ENCODE results near the gene MRGPRD.

MRGPRD gene

GRCh38 chr11:68950762-68951161 lies 30.0 kb downstream of the MRGPRD start:
- no peaks in the 10 kb centered on the region for H3K27me3 ChIP-seq (ENCODE audit: control insufficient read depth in 3 of 3, insufficient read depth in 3 of 3, low read depth in 1 of 3, low read length in 3 of 3)
- no peak overlapping the region for H4K8ac ChIP-seq (ENCODE audit: low read depth, low read length)
- peak overlapping the region in 1 of 2 donors; percentile 18 for H3K4me3 ChIP-seq (ENCODE audit: low read length in 2 of 2)
- no peaks in the 10 kb centered on the region for H3K79me1 ChIP-seq (ENCODE audit: low read depth, low read length)
- peak overlapping the region; percentile 32 for H3K4me2 ChIP-seq (ENCODE audit: insufficient read depth, low read length, poor library complexity, severe bottlenecking)
- H3K14ac ChIP-seq (ENCODE audit: low read length), result peak overlapping the region; percentile 9
- H2BK15ac ChIP-seq (ENCODE audit: low read length), result no peak overlapping the region
- DNase-seq (ENCODE audit: low spot score), result peak; percentile 58
- H3K4ac ChIP-seq (ENCODE audit: low read length), result no peak overlapping the region
- H4K91ac ChIP-seq (ENCODE audit: low read depth, low read length, poor library complexity), result no peak overlapping the region
- H2AK5ac ChIP-seq (ENCODE audit: low read depth, low read length), result no peak overlapping the region
- H2BK12ac ChIP-seq (ENCODE audit: low read length), result peak overlapping the region; percentile 24
- WGBS, 2 donors (ENCODE audit: extremely low coverage in 2 of 2, insufficient read length in 2 of 2, insufficient replicate concordance in 1 of 2), result no CpG with 5 or more reads among the region's 9 CpGs
- peak overlapping the region; percentile 2 for H3K27ac ChIP-seq (replicated peaks; ENCODE audit: low read length)
- no peaks in the 10 kb centered on the region for H3K9me3 ChIP-seq (replicated peaks in 1 of 2; ENCODE audit: control insufficient read depth in 2 of 2, insufficient read depth in 1 of 2, low read depth in 1 of 2, low read length in 2 of 2)
- H3K9ac ChIP-seq (ENCODE audit: low read depth, low read length, poor library complexity), result no peak overlapping the region
- H3K18ac ChIP-seq (ENCODE audit: low read length), result peak overlapping the region; percentile 78
- no peaks in the 10 kb centered on the region for H3K36me3 ChIP-seq (replicated peaks in 1 of 2; ENCODE audit: control insufficient read depth in 2 of 2, insufficient read depth in 2 of 2, low read length in 2 of 2)
- H3K4me1 ChIP-seq (ENCODE audit: control insufficient read depth in 2 of 2, insufficient read depth in 1 of 2, low read depth in 1 of 2, low read length in 2 of 2), result peaks cover 14 to 22% of the 10 kb centered on the region in 2 donors
- H2AFZ ChIP-seq (ENCODE audit: low read length), result peak overlapping the region; percentile 83
- H2BK5ac ChIP-seq (ENCODE audit: low read length), result peak overlapping the region; percentile 53
- H2BK120ac ChIP-seq (ENCODE audit: low read depth, low read length), result no peak overlapping the region
- H3K23ac ChIP-seq (ENCODE audit: low read depth, low read length, poor library complexity), result no peak overlapping the region

GRCh38 chr11:68950270-68950669 lies 30.5 kb downstream of the MRGPRD start:
- Histone ChIP-seq H2BK120ac (ENCODE audit: low read depth, low read length) (no peak overlapping the region), H3K18ac (ENCODE audit: low read length) (peak overlapping the region; percentile 78), H3K14ac (ENCODE audit: low read length) (no peak overlapping the region), H3K36me3 (replicated peaks in 1 of 2; ENCODE audit: control insufficient read depth in 2 of 2, insufficient read depth in 2 of 2, low read length in 2 of 2) (no peaks in the 10 kb centered on the region), H3K9ac (ENCODE audit: low read depth, low read length, poor library complexity) (no peak overlapping the region), H2AK5ac (ENCODE audit: low read depth, low read length) (no peak overlapping the region), H2BK15ac (ENCODE audit: low read length) (no peak overlapping the region), H3K4me3 (ENCODE audit: low read length in 2 of 2) (peak overlapping the region in 1 of 2 donors; percentile 18), H3K4me2 (ENCODE audit: insufficient read depth, low read length, poor library complexity, severe bottlenecking) (peak overlapping the region; percentile 32), H2BK5ac (ENCODE audit: low read length) (peak overlapping the region; percentile 53), H3K4ac (ENCODE audit: low read length) (no peak overlapping the region), H2AFZ (ENCODE audit: low read length) (peak overlapping the region; percentile 83), H3K4me1 (ENCODE audit: control insufficient read depth in 2 of 2, insufficient read depth in 1 of 2, low read depth in 1 of 2, low read length in 2 of 2) (peaks cover 14 to 20% of the 10 kb centered on the region in 2 donors), H4K8ac (ENCODE audit: low read depth, low read length) (no peak overlapping the region), H3K23ac (ENCODE audit: low read depth, low read length, poor library complexity) (no peak overlapping the region), H3K27me3 (ENCODE audit: control insufficient read depth in 3 of 3, insufficient read depth in 3 of 3, low read depth in 1 of 3, low read length in 3 of 3) (no peaks in the 10 kb centered on the region), H3K79me1 (ENCODE audit: low read depth, low read length) (no peaks in the 10 kb centered on the region), H3K27ac (replicated peaks; ENCODE audit: low read length) (peak overlapping the region; percentile 1), H4K91ac (ENCODE audit: low read depth, low read length, poor library complexity) (no peak overlapping the region), H2BK12ac (ENCODE audit: low read length) (no peak overlapping the region), H3K9me3 (replicated peaks in 1 of 2; ENCODE audit: control insufficient read depth in 2 of 2, insufficient read depth in 1 of 2, low read depth in 1 of 2, low read length in 2 of 2) (no peaks in the 10 kb centered on the region)
- WGBS, 2 donors (ENCODE audit: extremely low coverage in 2 of 2, insufficient read length in 2 of 2, insufficient replicate concordance in 1 of 2), result no CpG with 5 or more reads among the region's 5 CpGs
- peak; percentile 44 for DNase-seq (ENCODE audit: low spot score)

- no peak overlapping the region for H3K4me3 ChIP-seq (ENCODE audit: low read length in 2 of 2)
- no peak for DNase-seq (ENCODE audit: low spot score)
- H2AFZ ChIP-seq (ENCODE audit: low read length), result no peak overlapping the region
- H2BK12ac ChIP-seq (ENCODE audit: low read length), result no peak overlapping the region
- no peak overlapping the region for H3K4ac ChIP-seq (ENCODE audit: low read length)
- no peak overlapping the region for H2AK5ac ChIP-seq (ENCODE audit: low read depth, low read length)
- no peak overlapping the region for H2BK5ac ChIP-seq (ENCODE audit: low read length)
- H3K4me2 ChIP-seq (ENCODE audit: insufficient read depth, low read length, poor library complexity, severe bottlenecking), result no peak overlapping the region
- no CpG with 5 or more reads among the region's 17 CpGs for WGBS, 2 donors (ENCODE audit: extremely low coverage in 2 of 2, insufficient read length in 2 of 2, insufficient replicate concordance in 1 of 2)
- H3K4me1 ChIP-seq (ENCODE audit: control insufficient read depth in 2 of 2, insufficient read depth in 1 of 2, low read depth in 1 of 2, low read length in 2 of 2), result peaks cover 14 to 20% of the 10 kb centered on the region in 2 donors
- no peaks in the 10 kb centered on the region for H3K36me3 ChIP-seq (replicated peaks in 1 of 2; ENCODE audit: control insufficient read depth in 2 of 2, insufficient read depth in 2 of 2, low read length in 2 of 2)
- H3K23ac ChIP-seq (ENCODE audit: low read depth, low read length, poor library complexity), result peak overlapping the region; percentile 38
- no peak overlapping the region for H3K18ac ChIP-seq (ENCODE audit: low read length)
- peak overlapping the region; percentile 15 for H3K9ac ChIP-seq (ENCODE audit: low read depth, low read length, poor library complexity)
- H3K27me3 ChIP-seq (ENCODE audit: control insufficient read depth in 3 of 3, insufficient read depth in 3 of 3, low read depth in 1 of 3, low read length in 3 of 3), result no peaks in the 10 kb centered on the region
- H3K27ac ChIP-seq (replicated peaks; ENCODE audit: low read length), result no peak overlapping the region
- no peak overlapping the region for H4K91ac ChIP-seq (ENCODE audit: low read depth, low read length, poor library complexity)
- no peak overlapping the region for H2BK120ac ChIP-seq (ENCODE audit: low read depth, low read length)
- H3K9me3 ChIP-seq (replicated peaks in 1 of 2; ENCODE audit: control insufficient read depth in 2 of 2, insufficient read depth in 1 of 2, low read depth in 1 of 2, low read length in 2 of 2), result no peaks in the 10 kb centered on the region
- no peak overlapping the region for H4K8ac ChIP-seq (ENCODE audit: low read depth, low read length)
- no peaks in the 10 kb centered on the region for H3K79me1 ChIP-seq (ENCODE audit: low read depth, low read length)
- no peak overlapping the region for H2BK15ac ChIP-seq (ENCODE audit: low read length)
- H3K14ac ChIP-seq (ENCODE audit: low read length), result peak overlapping the region; percentile 11
Observed at GRCh38 chr11:68948935-68949334, 31.9 kb downstream of the MRGPRD start.

GRCh38 chr11:68948496-68948895 lies 32.3 kb downstream of the MRGPRD start:
- Histone ChIP-seq H4K91ac (ENCODE audit: low read depth, low read length, poor library complexity) (no peak overlapping the region), H3K18ac (ENCODE audit: low read length) (no peak overlapping the region), H3K23ac (ENCODE audit: low read depth, low read length, poor library complexity) (no peak overlapping the region), H3K36me3 (replicated peaks in 1 of 2; ENCODE audit: control insufficient read depth in 2 of 2, insufficient read depth in 2 of 2, low read length in 2 of 2) (no peaks in the 10 kb centered on the region), H3K4me3 (ENCODE audit: low read length in 2 of 2) (no peak overlapping the region), H4K8ac (ENCODE audit: low read depth, low read length) (no peak overlapping the region), H2BK120ac (ENCODE audit: low read depth, low read length) (no peak overlapping the region), H2AK5ac (ENCODE audit: low read depth, low read length) (no peak overlapping the region), H3K4me2 (ENCODE audit: insufficient read depth, low read length, poor library complexity, severe bottlenecking) (no peak overlapping the region), H3K27ac (replicated peaks; ENCODE audit: low read length) (no peak overlapping the region), H2BK5ac (ENCODE audit: low read length) (no peak overlapping the region), H3K27me3 (ENCODE audit: control insufficient read depth in 3 of 3, insufficient read depth in 3 of 3, low read depth in 1 of 3, low read length in 3 of 3) (no peaks in the 10 kb centered on the region), H3K4ac (ENCODE audit: low read length) (no peak overlapping the region), H3K4me1 (ENCODE audit: control insufficient read depth in 2 of 2, insufficient read depth in 1 of 2, low read depth in 1 of 2, low read length in 2 of 2) (peaks cover 14 to 20% of the 10 kb centered on the region in 2 donors), H2BK12ac (ENCODE audit: low read length) (no peak overlapping the region), H2BK15ac (ENCODE audit: low read length) (no peak overlapping the region), H3K9me3 (replicated peaks in 1 of 2; ENCODE audit: control insufficient read depth in 2 of 2, insufficient read depth in 1 of 2, low read depth in 1 of 2, low read length in 2 of 2) (no peaks in the 10 kb centered on the region), H3K79me1 (ENCODE audit: low read depth, low read length) (no peaks in the 10 kb centered on the region), H3K9ac (ENCODE audit: low read depth, low read length, poor library complexity) (no peak overlapping the region), H2AFZ (ENCODE audit: low read length) (no peak overlapping the region), H3K14ac (ENCODE audit: low read length) (no peak overlapping the region)
- no peak for DNase-seq (ENCODE audit: low spot score)
- WGBS, 2 donors (ENCODE audit: extremely low coverage in 2 of 2, insufficient read length in 2 of 2, insufficient replicate concordance in 1 of 2), result no CpG with 5 or more reads among the region's 2 CpGs
